Activated T-helper 2 cell treated with anti-CD3 and anti-CD28 coated beads, Interferon-gamma antibody, Interleukin-2, Interleukin-4, amounts not matched to agents 10 μg/mL and 5 μg/mL and 100 μg/mL, durations not matched to agents 14 hours and 24 hours and 36 hours (primary cell): ENCODE measurements around the gene PROSER3. TPM values are rescaled to one million over a fixed set of nuclear protein-coding genes. Genes with fewer than 3 reads are reported as not detected.

ENCODE experiments used
- DNase-seq: peaks from one replicate; pipeline ENCODE4 v3.0.0; 2021; ENCODE audit warnings: low spot score
- H3K27ac Mint-ChIP-seq: one replicate; pipeline ENCODE4 v1.8.0; 2021; ENCODE audit warnings: mixed read lengths
- H3K27me3 Mint-ChIP-seq: one replicate; pipeline ENCODE4 v1.8.0; 2021; ENCODE audit warnings: low read depth, mixed read lengths
- H3K36me3 Mint-ChIP-seq: one replicate; pipeline ENCODE4 v1.8.0; 2021; ENCODE audit warnings: low read depth, mixed read lengths
- H3K4me1 Mint-ChIP-seq: one replicate; pipeline ENCODE4 v1.8.0; 2021; ENCODE audit warnings: low read depth, mixed read lengths
- H3K4me3 Mint-ChIP-seq: one replicate; pipeline ENCODE4 v1.8.0; 2021; ENCODE audit warnings: low read depth, mild to moderate bottlenecking, moderate library complexity, mixed read lengths
- H3K9me3 Mint-ChIP-seq: one replicate; pipeline ENCODE4 v1.8.0; 2021; ENCODE audit warnings: mixed read lengths
- intact Hi-C: fragments of 100-400 bp; cut with micrococcal nuclease; formaldehyde crosslinking; loops from one replicate; pipeline ENCODE4 v1.15.1; 2023
- total RNA-seq: library from RNA; stranded (reverse); gene quantifications from 2 replicates; pipeline ENCODE4 v1.2.3, GENCODE V29; 2022

The PROSER3 gene
- total RNA-seq, 1 donor from 2014 or later, result 41.2 TPM

- Mint-ChIP-seq H3K27me3 (no peaks in the 10 kb centered on the region), H3K27ac (no peak overlapping the region), H3K9me3 (no peaks in the 10 kb centered on the region), H3K36me3 (peaks cover 92% of the 10 kb centered on the region), H3K4me1 (no peaks in the 10 kb centered on the region), H3K4me3 (no peak overlapping the region)
- DNase-seq, result no peak
- intact Hi-C loops, result no loop called here
These were observed 32.6 kb upstream of the PROSER3 start for GRCh38 chr19:35725216-35725861.

GRCh38 chr19:35727053-35727955 is 30.7 kb upstream of the PROSER3 start:
- no peaks in the 10 kb centered on the region for H3K4me1 Mint-ChIP-seq
- no peak overlapping the region for H3K4me3 Mint-ChIP-seq
- intact Hi-C loops, result no loop called here
- H3K27me3 Mint-ChIP-seq, result no peaks in the 10 kb centered on the region
- peaks cover 87% of the 10 kb centered on the region for H3K36me3 Mint-ChIP-seq
- H3K9me3 Mint-ChIP-seq, result no peaks in the 10 kb centered on the region
- no peak overlapping the region for H3K27ac Mint-ChIP-seq
- no peak for DNase-seq

- H3K9me3 Mint-ChIP-seq, result no peaks in the 10 kb centered on the region
- H3K4me3 Mint-ChIP-seq, result no peak overlapping the region
These were observed 29.8 kb upstream of the PROSER3 start for GRCh38 chr19:35727956-35728706.

GRCh38 chr19:35729021-35729420 is 29.0 kb upstream of the PROSER3 start:
- Mint-ChIP-seq H3K36me3 (peaks cover 79% of the 10 kb centered on the region), H3K9me3 (no peaks in the 10 kb centered on the region), H3K27me3 (no peaks in the 10 kb centered on the region), H3K4me1 (no peaks in the 10 kb centered on the region), H3K27ac (no peak overlapping the region), H3K4me3 (no peak overlapping the region)
- DNase-seq, result no peak
- intact Hi-C loops, result no loop called here

More at GRCh38 chr19:35727956-35728706, 29.8 kb upstream of the PROSER3 start:
- no peaks in the 10 kb centered on the region for H3K4me1 Mint-ChIP-seq
- intact Hi-C loops, result no loop called here
- no peak for DNase-seq
- peaks cover 79% of the 10 kb centered on the region for H3K36me3 Mint-ChIP-seq
- no peak overlapping the region for H3K27ac Mint-ChIP-seq
- no peaks in the 10 kb centered on the region for H3K27me3 Mint-ChIP-seq

- no peak overlapping the region for H3K27ac Mint-ChIP-seq
- intact Hi-C loops, result no loop called here
- peaks cover 81% of the 10 kb centered on the region for H3K36me3 Mint-ChIP-seq
- DNase-seq, result no peak
- no peaks in the 10 kb centered on the region for H3K9me3 Mint-ChIP-seq
- no peak overlapping the region for H3K4me3 Mint-ChIP-seq
- H3K4me1 Mint-ChIP-seq, result no peaks in the 10 kb centered on the region
- no peaks in the 10 kb centered on the region for H3K27me3 Mint-ChIP-seq
These were observed 28.2 kb upstream of the PROSER3 start for GRCh38 chr19:35729763-35730162.

- H3K27ac Mint-ChIP-seq, result no peak overlapping the region
These were observed 27.6 kb upstream of the PROSER3 start for GRCh38 chr19:35730326-35730725.

GRCh38 chr19:35731353-35731752 is 26.6 kb upstream of the PROSER3 start:
- no peak for DNase-seq
- Mint-ChIP-seq H3K4me1 (peaks cover under 1% of the 10 kb centered on the region), H3K36me3 (peaks cover 78% of the 10 kb centered on the region), H3K4me3 (no peak overlapping the region), H3K27ac (no peak overlapping the region), H3K27me3 (no peaks in the 10 kb centered on the region), H3K9me3 (no peaks in the 10 kb centered on the region)
- intact Hi-C loops, result no loop called here

More at GRCh38 chr19:35730326-35730725, 27.6 kb upstream of the PROSER3 start:
- Mint-ChIP-seq H3K4me3 (no peak overlapping the region), H3K36me3 (peaks cover 80% of the 10 kb centered on the region), H3K4me1 (no peaks in the 10 kb centered on the region), H3K27me3 (no peaks in the 10 kb centered on the region), H3K9me3 (no peaks in the 10 kb centered on the region)
- DNase-seq, result no peak
- intact Hi-C loops, result no loop called here

- H3K36me3 Mint-ChIP-seq, result peaks cover 78% of the 10 kb centered on the region
- H3K27me3 Mint-ChIP-seq, result no peaks in the 10 kb centered on the region
- peaks cover 3% of the 10 kb centered on the region for H3K4me1 Mint-ChIP-seq
- intact Hi-C loops, result no loop called here
- no peaks in the 10 kb centered on the region for H3K9me3 Mint-ChIP-seq
- no peak overlapping the region for H3K4me3 Mint-ChIP-seq
- no peak overlapping the region for H3K27ac Mint-ChIP-seq
- DNase-seq, result no peak
These were observed 26.1 kb upstream of the PROSER3 start for GRCh38 chr19:35731779-35732405.

GRCh38 chr19:35732540-35733179 is 25.3 kb upstream of the PROSER3 start:
- DNase-seq, result no peak
- intact Hi-C loops, result no loop called here
- no peaks in the 10 kb centered on the region for H3K9me3 Mint-ChIP-seq
- no peak overlapping the region for H3K4me3 Mint-ChIP-seq
- peaks cover 5% of the 10 kb centered on the region for H3K4me1 Mint-ChIP-seq
- no peaks in the 10 kb centered on the region for H3K27me3 Mint-ChIP-seq
- H3K27ac Mint-ChIP-seq, result no peak overlapping the region
- H3K36me3 Mint-ChIP-seq, result peaks cover 81% of the 10 kb centered on the region

- no peak for DNase-seq
- Mint-ChIP-seq H3K27ac (no peak overlapping the region), H3K4me1 (peaks cover 5% of the 10 kb centered on the region), H3K27me3 (no peaks in the 10 kb centered on the region), H3K9me3 (no peaks in the 10 kb centered on the region), H3K4me3 (no peak overlapping the region), H3K36me3 (peaks cover 81% of the 10 kb centered on the region)
- intact Hi-C loops, result no loop called here
These were observed 24.5 kb upstream of the PROSER3 start for GRCh38 chr19:35733180-35734125.

- Mint-ChIP-seq H3K4me3 (no peak overlapping the region), H3K36me3 (peaks cover 81% of the 10 kb centered on the region), H3K4me1 (peaks cover 5% of the 10 kb centered on the region), H3K9me3 (no peaks in the 10 kb centered on the region), H3K27ac (no peak overlapping the region), H3K27me3 (no peaks in the 10 kb centered on the region)
- intact Hi-C loops, result no loop called here
- no peak for DNase-seq
These were observed 23.7 kb upstream of the PROSER3 start for GRCh38 chr19:35734273-35734672.
